Ramos (cell line): ENCODE measurements around the gene RARB.

Source experiments
- in situ Hi-C: fragments of 300-500 bp; cut with MboI; formaldehyde crosslinking; loops from one replicate; pipeline ENCODE4 v1.14.3; 2022; ENCODE audit warnings: low sequenced_read_pairs; ENCODE audit not compliant: unreplicated experiment

The RARB gene

GRCh38 chr3:25536521-25537391 lies 108.7 kb downstream of the RARB start:
- in situ Hi-C loops, result no loop called here

- in situ Hi-C loops, result no loop called here
These were observed 109.5 kb downstream of the RARB start for GRCh38 chr3:25537516-25537915.

- in situ Hi-C loops, result no loop called here
These were observed 112.2 kb downstream of the RARB start for GRCh38 chr3:25540273-25540672.

GRCh38 chr3:25542492-25543039 lies 114.5 kb downstream of the RARB start:
- in situ Hi-C loops, result no loop called here

GRCh38 chr3:25547103-25547502 lies 119.0 kb downstream of the RARB start:
- in situ Hi-C loops, result no loop called here

GRCh38 chr3:25547943-25548674 lies 120.0 kb downstream of the RARB start:
- in situ Hi-C loops, result no loop called here

GRCh38 chr3:25548836-25549235 lies 120.8 kb downstream of the RARB start:
- in situ Hi-C loops, result no loop called here

GRCh38 chr3:25552251-25552650 lies 124.2 kb downstream of the RARB start:
- in situ Hi-C loops, result no loop called here

- in situ Hi-C loops, result no loop called here
These were observed 126.3 kb downstream of the RARB start for GRCh38 chr3:25554376-25554775.

- in situ Hi-C loops, result no loop called here
These were observed 127.8 kb downstream of the RARB start for GRCh38 chr3:25555695-25556437.

GRCh38 chr3:25556447-25556846 lies 128.4 kb downstream of the RARB start:
- in situ Hi-C loops, result no loop called here

- in situ Hi-C loops, result no loop called here
These were observed 129.6 kb downstream of the RARB start for GRCh38 chr3:25557694-25558093.

- in situ Hi-C loops, result no loop called here
These were observed 130.1 kb downstream of the RARB start for GRCh38 chr3:25558121-25558520.

- in situ Hi-C loops, result no loop called here
These were observed 130.7 kb downstream of the RARB start for GRCh38 chr3:25558796-25559195.

GRCh38 chr3:25563601-25564000 lies 135.5 kb downstream of the RARB start:
- in situ Hi-C loops, result no loop called here

GRCh38 chr3:25564075-25564474 lies 136.0 kb downstream of the RARB start:
- in situ Hi-C loops, result no loop called here

GRCh38 chr3:25565807-25566206 lies 137.7 kb downstream of the RARB start:
- in situ Hi-C loops, result no loop called here

- in situ Hi-C loops, result no loop called here
These were observed 138.4 kb downstream of the RARB start for GRCh38 chr3:25566358-25566920.

GRCh38 chr3:25567388-25567787 lies 139.3 kb downstream of the RARB start:
- in situ Hi-C loops, result no loop called here

- in situ Hi-C loops, result no loop called here
These were observed 139.9 kb downstream of the RARB start for GRCh38 chr3:25567806-25568524.
